Measurements from ENCODE around the gene PKD1.

PKD1 gene

GRCh38 chr16:2070576-2071453 is 64.9 kb downstream of the PKD1 start:
- no peak for DNase-seq

- DNase-seq = no peak
These were observed 69.6 kb downstream of the PKD1 start for GRCh38 chr16:2066139-2066538.

- no peak for DNase-seq
These were observed 71.2 kb downstream of the PKD1 start for GRCh38 chr16:2064368-2064945.

GRCh38 chr16:2063861-2064260 is 71.8 kb downstream of the PKD1 start:
- DNase-seq = no peak

- no peak for DNase-seq
These were observed 72.9 kb downstream of the PKD1 start for GRCh38 chr16:2062801-2063200.

- DNase-seq = no peak
These were observed 74.2 kb downstream of the PKD1 start for GRCh38 chr16:2061526-2061925.

GRCh38 chr16:2061023-2061422 is 74.7 kb downstream of the PKD1 start:
- no peak for DNase-seq

- DNase-seq = no peak
These were observed 75.4 kb downstream of the PKD1 start for GRCh38 chr16:2060346-2060745.

GRCh38 chr16:2058872-2059271 is 76.8 kb downstream of the PKD1 start:
- no peak for DNase-seq

GRCh38 chr16:2058420-2058819 is 77.3 kb downstream of the PKD1 start:
- no peak for DNase-seq

GRCh38 chr16:2057438-2057837 is 78.3 kb downstream of the PKD1 start:
- DNase-seq = no peak

- DNase-seq = no peak
These were observed 78.9 kb downstream of the PKD1 start for GRCh38 chr16:2056681-2057407.

- no peak for DNase-seq
These were observed 79.6 kb downstream of the PKD1 start for GRCh38 chr16:2056077-2056476.

- no peak for DNase-seq
These were observed 81.0 kb downstream of the PKD1 start for GRCh38 chr16:2054543-2055245.

GRCh38 chr16:2053897-2054296 is 81.8 kb downstream of the PKD1 start:
- no peak for DNase-seq

GRCh38 chr16:2053211-2053610 is 82.5 kb downstream of the PKD1 start:
- no peak for DNase-seq

- DNase-seq = no peak
These were observed 87.6 kb downstream of the PKD1 start for GRCh38 chr16:2048116-2048543.

- peak; percentile 79 to 90 (median 85) for DNase-seq
These were observed 88.2 kb downstream of the PKD1 start, which contains the start of the genes NTHL1 and TSC2 for GRCh38 chr16:2047330-2048115. NTHL1 (minus strand) TSS chr16:2047834; CDS start chr16:2047823, 11 bp downstream. TSC2 (plus strand) TSS chr16:2047985; CDS start chr16:2048616, 631 bp downstream.

- no peak for DNase-seq
These were observed 88.8 kb downstream of the PKD1 start for GRCh38 chr16:2046893-2047329.

GRCh38 chr16:2045965-2046892 is 89.5 kb downstream of the PKD1 start:
- DNase-seq = no peak

GRCh38 chr16:2044541-2044940 is 91.2 kb downstream of the PKD1 start:
- no peak for DNase-seq
